ENCODE measurements around the gene TARP.

Gene TARP

GRCh38 chr7:38317515-38317914 is 44.1 kb upstream of the TARP start:
- H3K4me3 ChIP-seq (ENCODE audit: low read depth in 1 of 3, low read length in 3 of 3) = no peak overlapping the region
- DNase-seq (ENCODE audit: low spot score) = no peak
- H3K27me3 ChIP-seq (ENCODE audit: control insufficient read depth in 4 of 4, insufficient read depth in 4 of 4, low read length in 3 of 4) = no peaks in the 10 kb centered on the region
- 73% methylated on average over 9 of the region's 9 CpGs for WGBS
- H3K36me3 ChIP-seq (ENCODE audit: control insufficient read depth in 4 of 4, insufficient read depth in 3 of 4, low read depth in 1 of 4, low read length in 3 of 4) = no peaks in the 10 kb centered on the region
- TF ChIP-seq FOXA2 (IDR thresholded peaks at IDR 0.05) = no peak
- TF ChIP-seq FOXA1 (IDR thresholded peaks at IDR 0.05) = no peak
- no peak for TF ChIP-seq REST (IDR thresholded peaks at IDR 0.05)
- no peak overlapping the region for H3K27ac ChIP-seq (ENCODE audit: low read depth in 1 of 2, low read length in 2 of 2)
- no peaks in the 10 kb centered on the region for H3K4me1 ChIP-seq (ENCODE audit: control insufficient read depth in 4 of 4, insufficient read depth in 4 of 4, low read length in 3 of 4)
- H3K9ac ChIP-seq (ENCODE audit: low read depth in 1 of 2, low read length in 2 of 2) = no peak overlapping the region
- no peaks in the 10 kb centered on the region for H3K9me3 ChIP-seq (ENCODE audit: control insufficient read depth in 4 of 4, low read length in 3 of 4)

DNA sequence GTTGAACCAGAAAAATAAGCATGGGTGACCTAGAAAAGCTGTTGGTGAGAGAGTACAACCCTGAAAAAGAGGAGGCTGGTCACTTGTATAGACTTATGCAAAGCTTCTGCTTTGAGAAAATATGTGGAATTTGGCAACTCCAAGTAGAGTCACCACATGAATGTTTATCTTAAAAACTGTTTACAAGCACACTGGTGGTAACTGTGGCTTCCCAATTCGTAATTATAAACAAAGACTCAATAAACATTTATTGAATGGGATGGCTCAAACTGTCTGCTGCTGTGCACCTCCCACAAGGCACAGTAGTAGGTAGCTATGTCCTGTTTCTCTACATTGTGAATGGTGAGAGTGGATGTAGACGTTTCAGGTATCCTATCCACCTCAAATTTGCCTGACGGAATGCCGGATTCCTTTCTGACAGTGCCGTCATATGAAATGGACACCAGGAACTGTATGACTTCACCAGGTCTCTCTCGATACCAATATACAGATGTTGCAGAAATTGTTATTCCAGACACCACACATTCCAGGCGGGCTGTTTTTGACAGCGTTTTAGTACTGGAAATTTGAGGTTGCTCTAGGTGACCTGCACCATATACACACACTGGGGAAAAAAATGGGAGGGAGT is 43.4 kb upstream of the TARP start:
- no peak for DNase-seq (ENCODE audit: low spot score)
- Histone ChIP-seq H3K27ac (ENCODE audit: low read depth in 1 of 2, low read length in 2 of 2) (peak overlapping the region in 1 of 2 donors; percentile 11), H3K9me3 (ENCODE audit: control insufficient read depth in 4 of 4, low read length in 3 of 4) (no peaks in the 10 kb centered on the region), H3K4me1 (ENCODE audit: control insufficient read depth in 4 of 4, insufficient read depth in 4 of 4, low read length in 3 of 4) (no peaks in the 10 kb centered on the region), H3K36me3 (ENCODE audit: control insufficient read depth in 4 of 4, insufficient read depth in 3 of 4, low read depth in 1 of 4, low read length in 3 of 4) (no peaks in the 10 kb centered on the region), H3K4me3 (ENCODE audit: low read depth in 1 of 3, low read length in 3 of 3) (no peak overlapping the region), H3K9ac (ENCODE audit: low read depth in 1 of 2, low read length in 2 of 2) (peak overlapping the region in 1 of 2 donors; percentile 44), H3K27me3 (ENCODE audit: control insufficient read depth in 4 of 4, insufficient read depth in 4 of 4, low read length in 3 of 4) (no peaks in the 10 kb centered on the region)
- 79% methylated on average over 8 of the region's 8 CpGs for WGBS
- no peak for TF ChIP-seq FOXA2 (IDR thresholded peaks at IDR 0.05)
- no peak for TF ChIP-seq ZBTB33 (IDR thresholded peaks at IDR 0.05)
- no peak for TF ChIP-seq SP1 (IDR thresholded peaks at IDR 0.05)
- TF ChIP-seq ATF3 (IDR thresholded peaks at IDR 0.05) = no peak
- no peak for TF ChIP-seq FOXA1 (IDR thresholded peaks at IDR 0.05)
- TF ChIP-seq GABPA (IDR thresholded peaks at IDR 0.05 in 1 of 2, conservative IDR thresholded peaks at IDR 0.05 in 1 of 2) = no peak
- no peak for TF ChIP-seq NR2F2 (IDR thresholded peaks at IDR 0.05)
- TF ChIP-seq HNF4A (conservative IDR thresholded peaks at IDR 0.05) = no peak
- TF ChIP-seq HNF4G (IDR thresholded peaks at IDR 0.05) = no peak
- TF ChIP-seq EGR1 (IDR thresholded peaks at IDR 0.05; ENCODE audit: low read depth in 2 of 2) = no peak
- TF ChIP-seq RXRA (IDR thresholded peaks at IDR 0.05) = no peak
- TF ChIP-seq YY1 (IDR thresholded peaks at IDR 0.05) = no peak
- TF ChIP-seq REST (IDR thresholded peaks at IDR 0.05) = no peak
- no peak for TF ChIP-seq TAF1 (conservative IDR thresholded peaks at IDR 0.05)
- no peak for TF ChIP-seq JUND (IDR thresholded peaks at IDR 0.05)
- no peak for TF ChIP-seq RAD21 (IDR thresholded peaks at IDR 0.05)
- TF ChIP-seq CTCF (IDR thresholded peaks at IDR 0.05; ENCODE audit: low read depth, low read length, missing input control) = no peak
- no peak for TF ChIP-seq MAX (IDR thresholded peaks at IDR 0.05)
